Peyer's patch (tissue), 4 donors: ENCODE results near the gene KLHL12.

ENCODE experiments used
- CTCF ChIP-seq, 6 experiments: fragments of 450-650 bp in 4 of 6; fragments of 200-600 bp in 2 of 6; sonication (generic) in 1 of 6; IDR thresholded peaks; one replicate each; pipeline ENCODE4 v1.5.1; 2017 to 2019; ENCODE audit warnings: antibody characterized with exemption in 6 of 6, mild to moderate bottlenecking in 3 of 6, moderate library complexity in 1 of 6
- POLR2A ChIP-seq, 2 donors: fragments of 450-650 bp; IDR thresholded peaks; one replicate each; pipeline ENCODE4 v1.5.1; 2017; ENCODE audit warnings: antibody characterized with exemption in 2 of 2, mild to moderate bottlenecking in 2 of 2, moderate library complexity in 2 of 2

GRCh38 chr1:202905331-202905730, 21.7 kb downstream of the KLHL12 start:
- no peak for TF ChIP-seq CTCF (IDR thresholded peaks at IDR 0.05)
- TF ChIP-seq POLR2A (IDR thresholded peaks at IDR 0.05), result no peak
